Uterus (tissue), 4 donors: ENCODE measurements around the gene ST7. TPM values are rescaled to one million over a fixed set of nuclear protein-coding genes. Genes with fewer than 3 reads are reported as not detected.

Source experiments
- DNase-seq, 2 donors: peaks; one replicate each; pipeline ENCODE4 v3.0.0-alpha.2; 2019 to 2020
- H3K27ac ChIP-seq, 2 donors: fragments of 200-600 bp; sonication (generic); 1 replicate in 1 of 2; 2 replicates in 1 of 2; pipeline ENCODE4 v1.5.1; 2016 to 2018
- H3K27me3 ChIP-seq, 2 donors: fragments of 200-600 bp; sonication (generic); one replicate each; pipeline ENCODE4 v1.5.1; 2018 to 2019; ENCODE audit warnings: control low read depth in 1 of 2
- H3K36me3 ChIP-seq, 2 donors: fragments of 200-600 bp; sonication (generic); one replicate each; pipeline ENCODE4 v1.5.1; 2019; ENCODE audit warnings: control low read depth in 1 of 2
- H3K4me1 ChIP-seq, 2 donors: fragments of 200-600 bp; sonication (generic); one replicate each; pipeline ENCODE4 v1.5.1; 2018 to 2019; ENCODE audit warnings: control low read depth in 1 of 2
- H3K4me3 ChIP-seq, 2 donors: fragments of 200-600 bp; sonication (generic); 1 replicate in 1 of 2; 2 replicates in 1 of 2; pipeline ENCODE4 v1.5.1; 2018 to 2019; ENCODE audit warnings: mild to moderate bottlenecking in 1 of 2
- H3K9me3 ChIP-seq, 2 donors: fragments of 200-600 bp; sonication (generic); one replicate each; pipeline ENCODE4 v1.5.1; 2019; ENCODE audit warnings: control low read depth in 1 of 2
- CTCF ChIP-seq, 4 experiments: fragments of 200-600 bp in 2 of 4; fragments of 450-650 bp in 2 of 4; sonication (generic) in 2 of 4; IDR thresholded peaks; one replicate each; pipeline ENCODE4 v1.5.1; 2016 to 2019; ENCODE audit warnings: antibody characterized with exemption in 4 of 4, mild to moderate bottlenecking in 2 of 4, moderate library complexity in 1 of 4
- POLR2A ChIP-seq, 2 donors: fragments of 450-650 bp; IDR thresholded peaks; one replicate each; pipeline ENCODE4 v1.6.1; 2016; ENCODE audit warnings: antibody characterized with exemption in 2 of 2, mild to moderate bottlenecking in 1 of 2, moderate library complexity in 1 of 2
- intact Hi-C: fragments of 100-400 bp; cut with DNase I; formaldehyde crosslinking; loops from one replicate; pipeline ENCODE4 v1.15.1; 2023; ENCODE audit warnings: low total_unique reads
- total RNA-seq, 4 donors: library from RNA; depleted of rRNA in 3 of 4; stranded (reverse); fragments of >200 nt in 3 of 4; gene quantifications; one replicate each; pipeline versions ENCODE4 v1.1.0 to v1.2.4, GENCODE V29; 2014 to 2023
- donor health status: DM: yes; HTN: yes; CAD: no.

ST7 gene
- total RNA-seq, 4 donors from 2014 or later, result 27.4 to 41.0 (median 31.4) TPM

- intact Hi-C loops, result no loop called here
Observed at GRCh38 chr7:117008886-117009531, 55.7 kb downstream of the ST7 start.

DNA sequence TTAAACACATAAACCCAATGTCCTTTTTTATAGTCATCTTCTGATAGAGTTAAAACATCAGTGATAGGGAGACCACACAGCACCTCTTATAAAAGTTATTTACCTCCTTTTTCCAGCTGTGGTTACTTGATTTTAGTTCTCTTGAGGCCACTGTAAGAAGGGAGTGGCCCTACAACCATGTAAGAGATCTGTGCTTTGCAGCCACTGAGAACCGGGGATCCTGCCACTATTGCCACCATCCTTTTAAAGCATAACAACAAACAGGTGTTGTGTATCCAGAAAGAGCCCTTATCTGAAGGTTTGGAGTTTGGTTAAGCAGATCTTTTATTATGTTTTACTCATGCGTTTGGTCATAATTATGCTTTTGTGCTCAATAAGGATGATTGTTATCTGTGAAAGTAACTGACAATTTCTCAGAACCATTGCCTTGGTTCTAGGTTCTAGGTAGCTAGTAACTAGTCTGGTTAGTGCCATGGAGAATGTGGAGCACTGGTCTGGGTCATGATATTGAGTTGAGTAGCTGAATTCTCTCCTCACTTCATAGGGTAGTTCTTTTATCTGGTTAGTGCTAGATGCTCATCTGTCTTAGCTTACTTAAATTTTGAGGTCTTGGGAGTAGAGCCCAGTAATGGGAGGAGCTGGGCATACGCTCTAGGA is 56.5 kb downstream of the ST7 start:
- Histone ChIP-seq H3K4me3 (no peak overlapping the region), H3K27ac (no peak overlapping the region), H3K4me1 (no peaks in the 10 kb centered on the region), H3K36me3 (no peaks in the 10 kb centered on the region), H3K27me3 (no peaks in the 10 kb centered on the region), H3K9me3 (no peaks in the 10 kb centered on the region)
- intact Hi-C loops, result no loop called here
- TF ChIP-seq POLR2A (IDR thresholded peaks at IDR 0.05), result no peak
- TF ChIP-seq CTCF (IDR thresholded peaks at IDR 0.05), result no peak
- DNase-seq, result no peak

More at GRCh38 chr7:117008886-117009531, 55.7 kb downstream of the ST7 start:
- TF ChIP-seq POLR2A (IDR thresholded peaks at IDR 0.05) (no peak), CTCF (IDR thresholded peaks at IDR 0.05) (no peak)
- Histone ChIP-seq H3K27me3 (no peaks in the 10 kb centered on the region), H3K4me3 (no peak overlapping the region), H3K4me1 (no peaks in the 10 kb centered on the region), H3K9me3 (no peaks in the 10 kb centered on the region), H3K36me3 (no peaks in the 10 kb centered on the region), H3K27ac (no peak overlapping the region)
- DNase-seq, result no peak

- no peak for TF ChIP-seq POLR2A (IDR thresholded peaks at IDR 0.05)
- no peak for TF ChIP-seq CTCF (IDR thresholded peaks at IDR 0.05)
- no peak for DNase-seq
- intact Hi-C loops, result no loop called here
- H3K36me3 ChIP-seq, result no peaks in the 10 kb centered on the region
- no peaks in the 10 kb centered on the region for H3K9me3 ChIP-seq
- H3K27ac ChIP-seq, result no peak overlapping the region
- H3K27me3 ChIP-seq, result no peaks in the 10 kb centered on the region
- H3K4me1 ChIP-seq, result no peaks in the 10 kb centered on the region
- no peak overlapping the region for H3K4me3 ChIP-seq
Observed at GRCh38 chr7:117010375-117011133, 57.3 kb downstream of the ST7 start.

GRCh38 chr7:117011419-117012260 is 58.3 kb downstream of the ST7 start:
- Histone ChIP-seq H3K27me3 (no peaks in the 10 kb centered on the region), H3K4me3 (no peak overlapping the region), H3K4me1 (no peaks in the 10 kb centered on the region), H3K27ac (no peak overlapping the region), H3K36me3 (no peaks in the 10 kb centered on the region), H3K9me3 (no peaks in the 10 kb centered on the region)
- DNase-seq, result no peak
- intact Hi-C loops, result no loop called here
- no peak for TF ChIP-seq POLR2A (IDR thresholded peaks at IDR 0.05)
- no peak for TF ChIP-seq CTCF (IDR thresholded peaks at IDR 0.05)
